ENCODE results near the gene COPG2.
"Not testable (repeated sequence)": the region's sequence is repeated elsewhere in the genome, so short reads cannot be mapped to it uniquely, and the experiment has no call there.

The COPG2 gene

GRCh38 chr7:130566168-130566897 lies 102.2 kb downstream of the COPG2 start:
- no peak for DNase-seq (ENCODE audit: low read depth)

GRCh38 chr7:130560972-130561371 lies 107.6 kb downstream of the COPG2 start:
- DNase-seq (ENCODE audit: low read depth): no peak

GRCh38 chr7:130559184-130559583 lies 109.4 kb downstream of the COPG2 start:
- DNase-seq (ENCODE audit: low read depth): no peak

- DNase-seq (ENCODE audit: low read depth): no peak
Measured at GRCh38 chr7:130554481-130554880, 114.1 kb downstream of the COPG2 start.

- DNase-seq (ENCODE audit: low read depth): no peak
Measured at GRCh38 chr7:130553398-130554029, 115.0 kb downstream of the COPG2 start.

- no peak for DNase-seq (ENCODE audit: low read depth)
Measured at GRCh38 chr7:130544356-130544755, 124.2 kb downstream of the COPG2 start.

DNA sequence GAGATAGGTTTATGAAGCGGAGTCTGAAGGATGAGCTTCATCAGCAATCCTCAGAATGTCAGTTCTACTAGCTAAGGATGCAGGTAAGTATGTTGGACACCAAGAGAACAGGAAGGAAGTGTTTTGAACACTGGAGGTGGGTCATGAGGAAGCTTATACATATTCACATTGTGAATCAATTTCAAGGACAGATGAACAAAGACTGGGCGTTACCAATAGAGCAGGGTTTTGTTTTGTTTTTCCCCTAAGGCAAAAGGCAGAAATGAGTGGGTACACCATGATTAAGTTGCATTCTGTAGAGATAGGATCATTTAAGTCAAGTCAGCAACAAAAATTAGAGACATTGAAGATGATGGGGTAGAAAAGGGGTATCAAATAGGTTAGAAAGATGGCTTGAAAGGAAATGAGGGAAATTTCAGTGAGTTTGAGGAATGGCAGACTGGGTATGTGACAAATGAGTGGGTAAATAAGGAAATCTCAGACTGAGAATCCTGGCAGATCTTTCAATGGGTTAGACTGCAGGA lies 125.0 kb downstream of the COPG2 start:
- DNase-seq (ENCODE audit: low read depth): no peak

GRCh38 chr7:130542297-130542696 lies 126.3 kb downstream of the COPG2 start:
- not testable (repeated sequence) for DNase-seq (ENCODE audit: low read depth)

- not testable (repeated sequence) for DNase-seq (ENCODE audit: low read depth)
Measured at GRCh38 chr7:130541287-130541686, 127.3 kb downstream of the COPG2 start.

DNA sequence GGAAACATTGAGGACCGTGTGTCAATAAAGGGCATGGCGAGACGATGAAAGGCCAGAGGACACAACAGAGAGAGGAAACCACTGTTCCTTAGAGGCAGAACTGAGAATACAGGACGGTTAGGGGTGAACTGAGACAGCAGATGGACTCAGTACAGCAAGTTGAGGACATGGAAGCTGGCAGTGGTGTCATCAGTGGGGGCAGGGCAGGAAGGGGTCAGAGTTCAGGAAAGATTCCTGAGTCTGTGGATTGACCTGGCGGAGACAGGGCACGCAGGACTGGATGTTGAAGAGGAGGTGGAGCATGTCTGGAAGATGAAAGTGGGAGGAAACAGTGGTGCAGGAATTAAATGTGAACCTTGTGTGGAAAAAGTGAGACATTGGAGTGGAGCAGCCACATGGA lies 130.7 kb downstream of the COPG2 start:
- not testable (repeated sequence) for DNase-seq (ENCODE audit: low read depth)

GRCh38 chr7:130529417-130529816 lies 139.1 kb downstream of the COPG2 start:
- no peak for DNase-seq (ENCODE audit: low read depth)

DNA sequence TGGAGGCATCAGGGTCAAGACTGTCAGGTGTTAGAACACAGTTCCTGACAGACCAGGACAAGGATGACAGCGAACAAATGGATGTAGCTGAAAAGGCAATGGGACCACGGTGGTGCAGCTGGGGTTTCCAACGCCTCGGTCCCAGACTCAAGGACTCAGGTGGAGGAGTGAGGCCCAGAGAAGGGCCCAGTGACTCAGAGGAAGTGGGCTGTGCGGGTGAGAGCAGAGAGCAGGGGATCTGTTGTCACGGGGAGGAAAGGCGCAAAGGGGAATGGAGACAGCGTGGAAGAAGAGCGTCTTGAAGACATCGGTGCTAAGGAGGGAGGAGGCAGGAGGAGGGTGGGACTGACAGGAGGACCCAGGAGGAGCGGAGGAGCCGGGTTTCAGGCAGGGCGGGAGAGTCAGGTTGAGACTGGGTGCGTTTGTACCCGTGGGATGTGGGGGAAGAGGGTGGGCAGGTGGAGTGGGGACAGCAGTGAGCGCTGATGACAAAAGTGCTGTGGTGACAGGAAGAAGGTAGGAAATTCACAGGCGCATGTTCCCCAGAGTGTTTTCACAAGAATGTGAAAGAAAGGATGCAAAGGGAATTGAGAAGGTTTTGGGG lies 140.7 kb downstream of the COPG2 start:
- DNase-seq (ENCODE audit: low read depth): not testable (repeated sequence)

GRCh38 chr7:130524628-130525027 lies 143.9 kb downstream of the COPG2 start:
- DNase-seq (ENCODE audit: low read depth): no peak

- DNase-seq (ENCODE audit: low read depth): not testable (repeated sequence)
Measured at GRCh38 chr7:130523519-130524125, 144.9 kb downstream of the COPG2 start.

DNA sequence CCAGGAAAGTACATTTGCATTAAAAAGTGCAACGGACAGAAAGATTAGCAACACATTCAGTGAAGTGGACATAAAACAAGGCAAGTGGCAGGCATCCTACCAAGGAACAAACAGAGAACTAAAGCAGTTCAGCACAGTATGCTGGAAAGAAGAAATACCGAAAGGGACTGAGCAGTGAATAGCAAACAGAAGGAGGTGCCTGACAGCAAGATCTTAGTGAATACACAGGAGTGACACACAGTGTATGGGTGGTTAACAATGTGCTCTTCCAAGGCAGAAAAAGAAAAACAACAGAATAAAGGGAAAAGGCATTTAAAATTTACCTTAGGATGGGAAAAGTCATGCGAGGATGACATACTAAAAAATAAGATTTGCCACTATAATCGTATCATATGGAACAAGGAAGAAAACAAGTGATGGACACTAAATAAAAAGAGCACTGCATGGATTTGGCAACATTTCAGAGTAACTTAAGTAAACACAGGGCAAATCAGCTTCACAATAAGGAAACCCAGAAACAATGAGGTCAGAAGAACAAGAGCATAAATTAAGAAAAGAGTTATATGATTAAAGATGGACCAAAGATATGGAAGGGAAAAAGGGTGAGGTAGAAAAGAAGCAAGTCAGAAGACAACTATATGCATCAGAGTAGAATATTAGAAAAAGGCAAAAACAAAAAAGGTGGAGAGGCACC lies 147.1 kb downstream of the COPG2 start:
- DNase-seq (ENCODE audit: low read depth): no peak

DNA sequence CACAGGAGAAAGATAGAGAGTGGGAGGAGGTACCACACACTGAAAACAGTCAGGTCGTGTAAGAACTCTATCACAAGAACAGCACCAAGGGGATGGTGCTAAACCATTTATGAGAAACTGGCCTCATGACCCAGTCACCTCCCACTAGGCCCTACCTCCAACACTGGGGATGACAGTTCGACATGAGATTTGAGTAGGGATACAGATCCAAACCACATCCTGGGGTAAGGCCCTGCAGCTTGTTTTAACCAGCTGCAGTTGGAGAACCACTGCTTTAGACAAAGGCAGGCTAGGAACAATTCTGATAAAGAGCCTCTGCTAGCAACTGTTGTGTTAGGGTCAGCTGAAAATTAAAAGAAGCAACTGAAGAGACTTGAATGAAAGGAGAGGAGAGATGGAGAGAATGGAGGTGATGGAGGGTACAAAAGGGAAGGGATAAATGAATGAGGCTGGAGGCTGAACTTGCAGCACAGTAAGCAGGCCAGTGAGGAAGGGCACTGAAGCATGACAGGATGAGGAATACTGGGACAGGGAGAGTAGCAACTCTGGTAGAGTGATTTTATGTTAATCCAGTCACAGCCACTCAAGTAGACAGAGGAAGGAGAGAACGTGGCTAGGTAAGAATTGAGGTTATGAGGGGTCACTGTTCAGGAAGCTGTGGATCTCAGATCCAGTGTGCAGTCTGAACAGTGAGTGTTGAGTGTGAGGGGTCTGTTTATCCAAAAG lies 153.1 kb downstream of the COPG2 start:
- no peak for DNase-seq (ENCODE audit: low read depth)

DNA sequence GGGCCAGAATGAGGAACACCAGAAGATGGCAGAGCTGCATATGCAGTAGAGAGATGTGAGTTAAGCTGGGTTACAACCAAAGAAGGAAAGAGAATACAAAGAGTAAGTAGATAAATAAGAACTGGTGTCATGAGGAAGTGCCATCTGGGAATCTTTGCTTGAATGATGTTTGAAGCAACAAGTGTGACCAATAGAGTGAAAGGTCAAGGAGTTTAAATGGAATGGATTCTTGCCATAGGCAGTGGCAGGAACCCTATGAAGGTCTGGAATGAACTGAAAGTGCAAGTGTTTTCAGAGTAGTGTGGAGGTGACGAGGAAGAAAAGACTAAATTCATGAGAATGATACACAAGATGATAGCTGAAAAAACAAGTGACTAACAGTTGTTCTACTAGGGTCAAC lies 155.1 kb downstream of the COPG2 start:
- DNase-seq (ENCODE audit: low read depth): no peak

DNA sequence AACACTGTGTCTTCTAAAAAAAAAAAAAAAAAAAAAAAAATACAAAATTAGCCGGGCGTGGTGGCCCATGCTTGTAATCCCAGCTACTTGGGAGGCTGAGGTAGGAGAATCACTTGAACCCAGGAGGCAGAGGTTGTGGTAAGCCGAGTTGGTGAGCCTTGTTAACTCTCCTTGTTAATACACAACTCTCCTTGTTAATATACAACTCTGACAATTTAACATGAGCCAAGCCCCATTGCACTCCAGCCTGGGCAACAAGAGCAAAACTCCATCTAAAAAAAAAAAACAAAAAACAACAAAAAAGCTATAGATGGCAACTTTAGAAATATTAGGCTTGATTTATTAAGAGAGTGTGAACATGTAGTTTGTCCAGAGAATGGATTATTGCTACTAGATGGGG lies 156.5 kb downstream of the COPG2 start:
- not testable (repeated sequence) for DNase-seq (ENCODE audit: low read depth)

- no peak for DNase-seq (ENCODE audit: low read depth)
Measured at GRCh38 chr7:130506358-130506757, 162.2 kb downstream of the COPG2 start.

GRCh38 chr7:130505753-130506152 lies 162.8 kb downstream of the COPG2 start:
- DNase-seq (ENCODE audit: low read depth): no peak

DNA sequence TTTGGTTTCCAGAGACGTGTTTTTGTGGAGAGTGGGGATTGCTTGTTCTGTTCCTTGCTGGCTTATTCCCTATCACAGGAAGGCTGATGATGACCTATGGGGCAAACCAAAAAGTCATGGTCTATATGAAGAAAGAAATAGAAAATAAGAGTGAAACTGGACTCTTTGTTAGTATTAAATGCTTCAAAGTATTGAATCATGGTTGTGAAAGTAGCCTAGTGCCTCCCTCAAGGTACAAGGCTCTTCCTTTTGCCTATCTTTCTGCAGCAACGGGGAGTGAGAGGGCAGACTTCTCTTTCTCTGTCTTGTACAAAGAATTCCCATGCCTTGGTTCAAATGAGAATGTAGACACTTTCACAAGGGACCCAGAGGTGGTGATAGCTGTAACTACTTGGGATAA lies 167.6 kb downstream of the COPG2 start:
- DNase-seq (ENCODE audit: low read depth): no peak

Data from activated T-helper 9 cell treated with anti-CD3 and anti-CD28 coated beads, Interleukin-2, amount 50 U/mL, for 16 hours (primary cell).